Measurements from ENCODE around the gene PHF19. TPM values are rescaled to one million over a fixed set of nuclear protein-coding genes. Genes with fewer than 3 reads are reported as not detected.

Gene PHF19
- polyA plus RNA-seq, 1 donor (not counting 4 experiments of a cell fraction or from before 2014, with no cell fraction given), result 11.7 TPM

- Histone ChIP-seq H3K9ac (ENCODE audit: control insufficient read depth, extremely low read depth, insufficient read depth, low read length) (peak overlapping the region; percentile 69), H3K27me3 (ENCODE audit: control insufficient read depth, extremely low read depth, insufficient read depth, low read length) (no peaks in the 10 kb centered on the region), H3K4me1 (ENCODE audit: control insufficient read depth, extremely low read depth, insufficient read depth, low read length) (peaks cover 11% of the 10 kb centered on the region), H3K36me3 (ENCODE audit: control insufficient read depth in 2 of 2, extremely low read depth in 1 of 2, insufficient read depth in 2 of 2, low read length in 2 of 2) (peaks cover 1 to 35% of the 10 kb centered on the region in 2 experiments), H2AFZ (ENCODE audit: control insufficient read depth, low read length) (peak overlapping the region; percentile 94), H4K20me1 (ENCODE audit: control insufficient read depth, extremely low read depth, insufficient read depth, low read length) (no peaks in the 10 kb centered on the region), H3K4me3 (ENCODE audit: control insufficient read depth in 2 of 3, extremely low read depth in 1 of 3, insufficient read depth in 2 of 3, low read depth in 1 of 3, low read length in 3 of 3) (peak overlapping the region in 1 of 3 experiments; percentile 65), H3K9me1 (ENCODE audit: control insufficient read depth, extremely low read depth, insufficient read depth, low read length) (no peaks in the 10 kb centered on the region), H3K79me2 (ENCODE audit: control insufficient read depth, insufficient read depth, low read length) (no peaks in the 10 kb centered on the region), H3K4me2 (ENCODE audit: control insufficient read depth, extremely low read depth, insufficient read depth, low read depth, low read length) (peak overlapping the region; percentile 89), H3K9me3 (ENCODE audit: control insufficient read depth, low read depth, low read length) (no peaks in the 10 kb centered on the region), H3K27ac (ENCODE audit: control insufficient read depth, insufficient read depth, low read length) (peak overlapping the region; percentile 85)
- TF ChIP-seq EZH2 (IDR thresholded peaks at IDR 0.05; ENCODE audit: low read length), result no peak
- TF ChIP-seq CTCF (optimal IDR thresholded peaks at IDR 0.05 in 1 of 3, IDR thresholded peaks at IDR 0.05 in 1 of 3, conservative IDR thresholded peaks at IDR 0.05 in 1 of 3; ENCODE audit: extremely low read depth in 1 of 3, insufficient read depth in 2 of 3, low read length in 3 of 3), result no peak
- dilution Hi-C loops (cut with MboI; ENCODE audit: extremely low pct_ligation_motif_present, low sequenced_read_pairs), result no loop called here
- no peak for FAIRE-seq
- no peak for DNase-seq (ENCODE audit: low read depth, low spot score)
Measured at GRCh38 chr9:120867676-120868338, 9.2 kb downstream of the PHF19 start.

- H3K27me3 ChIP-seq (ENCODE audit: control insufficient read depth, extremely low read depth, insufficient read depth, low read length), result no peaks in the 10 kb centered on the region
- no peak overlapping the region for H2AFZ ChIP-seq (ENCODE audit: control insufficient read depth, low read length)
- TF ChIP-seq EZH2 (IDR thresholded peaks at IDR 0.05; ENCODE audit: low read length) (no peak), CTCF (optimal IDR thresholded peaks at IDR 0.05 in 1 of 3, IDR thresholded peaks at IDR 0.05 in 1 of 3, conservative IDR thresholded peaks at IDR 0.05 in 1 of 3; ENCODE audit: extremely low read depth in 1 of 3, insufficient read depth in 2 of 3, low read length in 3 of 3) (no peak)
- peaks cover 3 to 30% of the 10 kb centered on the region in 2 experiments for H3K36me3 ChIP-seq (ENCODE audit: control insufficient read depth in 2 of 2, extremely low read depth in 1 of 2, insufficient read depth in 2 of 2, low read length in 2 of 2)
- H3K9me3 ChIP-seq (ENCODE audit: control insufficient read depth, low read depth, low read length), result no peaks in the 10 kb centered on the region
- dilution Hi-C loops (cut with MboI; ENCODE audit: extremely low pct_ligation_motif_present, low sequenced_read_pairs), result no loop called here
- no peaks in the 10 kb centered on the region for H4K20me1 ChIP-seq (ENCODE audit: control insufficient read depth, extremely low read depth, insufficient read depth, low read length)
- FAIRE-seq (no peak), DNase-seq (ENCODE audit: low read depth, low spot score) (no peak)
- H3K9ac ChIP-seq (ENCODE audit: control insufficient read depth, extremely low read depth, insufficient read depth, low read length), result no peak overlapping the region
- no peak overlapping the region for H3K27ac ChIP-seq (ENCODE audit: control insufficient read depth, insufficient read depth, low read length)
- no peak overlapping the region for H3K4me3 ChIP-seq (ENCODE audit: control insufficient read depth in 2 of 3, extremely low read depth in 1 of 3, insufficient read depth in 2 of 3, low read depth in 1 of 3, low read length in 3 of 3)
- peaks cover 10% of the 10 kb centered on the region for H3K4me1 ChIP-seq (ENCODE audit: control insufficient read depth, extremely low read depth, insufficient read depth, low read length)
- no peaks in the 10 kb centered on the region for H3K9me1 ChIP-seq (ENCODE audit: control insufficient read depth, extremely low read depth, insufficient read depth, low read length)
- no peaks in the 10 kb centered on the region for H3K79me2 ChIP-seq (ENCODE audit: control insufficient read depth, insufficient read depth, low read length)
- H3K4me2 ChIP-seq (ENCODE audit: control insufficient read depth, extremely low read depth, insufficient read depth, low read depth, low read length), result no peak overlapping the region
Measured at GRCh38 chr9:120866651-120867050, 10.3 kb downstream of the PHF19 start.
